ENCODE measurements around the gene SLCO1B3. TPM values are rescaled to one million over a fixed set of nuclear protein-coding genes. Genes with fewer than 3 reads are reported as not detected.
"Not testable (repeated sequence)": the region's sequence is repeated elsewhere in the genome, so short reads cannot be mapped to it uniquely, and the experiment has no call there.

SLCO1B3 gene, protein sequence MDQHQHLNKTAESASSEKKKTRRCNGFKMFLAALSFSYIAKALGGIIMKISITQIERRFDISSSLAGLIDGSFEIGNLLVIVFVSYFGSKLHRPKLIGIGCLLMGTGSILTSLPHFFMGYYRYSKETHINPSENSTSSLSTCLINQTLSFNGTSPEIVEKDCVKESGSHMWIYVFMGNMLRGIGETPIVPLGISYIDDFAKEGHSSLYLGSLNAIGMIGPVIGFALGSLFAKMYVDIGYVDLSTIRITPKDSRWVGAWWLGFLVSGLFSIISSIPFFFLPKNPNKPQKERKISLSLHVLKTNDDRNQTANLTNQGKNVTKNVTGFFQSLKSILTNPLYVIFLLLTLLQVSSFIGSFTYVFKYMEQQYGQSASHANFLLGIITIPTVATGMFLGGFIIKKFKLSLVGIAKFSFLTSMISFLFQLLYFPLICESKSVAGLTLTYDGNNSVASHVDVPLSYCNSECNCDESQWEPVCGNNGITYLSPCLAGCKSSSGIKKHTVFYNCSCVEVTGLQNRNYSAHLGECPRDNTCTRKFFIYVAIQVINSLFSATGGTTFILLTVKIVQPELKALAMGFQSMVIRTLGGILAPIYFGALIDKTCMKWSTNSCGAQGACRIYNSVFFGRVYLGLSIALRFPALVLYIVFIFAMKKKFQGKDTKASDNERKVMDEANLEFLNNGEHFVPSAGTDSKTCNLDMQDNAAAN
- 0.17 TPM for total RNA-seq

DNA sequence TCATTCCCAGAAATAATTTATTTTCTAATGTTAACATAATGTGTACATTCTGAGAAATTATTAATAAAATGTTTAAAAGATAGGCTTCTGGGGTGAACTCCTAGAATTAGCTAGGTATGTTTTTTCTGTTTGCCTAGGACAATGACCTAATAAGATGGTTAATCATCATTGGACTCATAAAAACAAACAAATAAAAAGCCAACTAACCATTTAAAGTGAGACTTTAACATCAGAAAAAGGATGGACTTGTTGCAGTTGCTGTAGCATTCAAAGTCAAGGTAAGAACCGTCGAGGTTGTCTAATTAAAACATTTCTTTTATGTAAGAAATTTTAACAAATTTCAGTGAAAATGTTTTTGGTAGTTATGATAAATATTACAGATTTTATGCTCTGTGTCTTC, at the start of gene SLCO1B3:
Gene SLCO1B3, plus strand, starts transcription at position 219 of the 400 bp plus-strand sequence. CDS start 5,034 bp downstream, outside the sequence.
- DNase-seq (ENCODE audit: low spot score): no peak

DNA sequence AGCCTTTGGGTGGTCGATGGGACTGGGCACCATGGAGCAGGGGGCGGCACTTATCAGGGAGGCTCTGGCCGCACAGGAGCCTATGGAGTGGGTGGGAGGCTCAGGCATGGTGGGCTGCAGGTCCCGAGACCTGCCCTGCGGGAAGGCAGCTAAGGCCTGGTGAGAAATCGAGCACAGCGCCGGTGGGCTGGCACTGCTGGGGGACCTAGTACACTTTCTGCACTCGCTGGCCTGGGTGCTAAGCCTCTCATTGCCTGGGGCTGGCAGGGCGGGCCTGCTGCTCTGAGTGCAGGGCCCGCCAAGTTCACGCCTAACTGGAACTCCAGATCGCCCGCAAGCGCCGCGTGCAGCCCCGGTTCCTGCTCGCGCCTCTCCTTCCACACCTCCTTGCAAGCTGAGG, 33.1 kb upstream of the SLCO1B3 start:
- DNase-seq (ENCODE audit: low spot score): no peak

DNA sequence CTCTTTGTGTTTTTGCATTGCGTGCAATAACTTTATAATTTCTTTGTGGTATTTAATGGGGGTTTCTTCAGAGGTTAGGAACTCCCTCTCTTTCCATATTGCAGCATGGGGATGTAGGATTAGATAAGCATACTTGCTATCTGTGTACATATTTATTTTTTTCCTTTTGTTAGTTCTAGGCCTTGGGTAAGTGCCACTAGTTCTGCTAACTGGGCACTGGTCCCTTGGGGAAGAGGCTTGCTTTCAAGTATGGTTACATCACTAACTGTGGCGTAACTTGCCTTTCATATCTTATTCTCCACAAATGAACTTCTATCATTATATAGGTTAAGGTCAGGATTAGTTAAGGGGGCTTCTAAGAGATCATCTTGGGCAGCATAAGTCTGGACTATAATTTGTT, 31.5 kb upstream of the SLCO1B3 start:
- DNase-seq (ENCODE audit: low spot score): no peak

DNA sequence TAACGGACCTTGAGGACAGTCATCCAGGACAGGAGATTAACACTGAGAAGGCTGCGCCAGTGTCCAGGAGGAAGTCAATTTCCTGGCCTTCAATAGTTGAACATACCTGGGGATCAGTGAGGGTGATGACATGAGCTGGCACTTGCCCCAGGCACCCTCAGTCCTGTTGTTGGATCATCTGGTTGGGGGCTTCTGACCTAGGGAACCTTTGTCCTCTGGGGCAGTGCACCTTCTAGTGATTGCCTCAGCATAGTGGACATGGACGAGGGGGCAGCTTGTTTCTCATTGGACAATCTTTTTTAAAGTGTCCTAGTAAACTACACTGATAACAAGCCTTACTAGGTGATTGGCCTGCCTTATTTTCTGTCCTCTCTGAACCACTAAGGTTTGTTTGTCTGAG, 30.5 kb upstream of the SLCO1B3 start:
- DNase-seq (ENCODE audit: low spot score): not testable (repeated sequence)

DNA sequence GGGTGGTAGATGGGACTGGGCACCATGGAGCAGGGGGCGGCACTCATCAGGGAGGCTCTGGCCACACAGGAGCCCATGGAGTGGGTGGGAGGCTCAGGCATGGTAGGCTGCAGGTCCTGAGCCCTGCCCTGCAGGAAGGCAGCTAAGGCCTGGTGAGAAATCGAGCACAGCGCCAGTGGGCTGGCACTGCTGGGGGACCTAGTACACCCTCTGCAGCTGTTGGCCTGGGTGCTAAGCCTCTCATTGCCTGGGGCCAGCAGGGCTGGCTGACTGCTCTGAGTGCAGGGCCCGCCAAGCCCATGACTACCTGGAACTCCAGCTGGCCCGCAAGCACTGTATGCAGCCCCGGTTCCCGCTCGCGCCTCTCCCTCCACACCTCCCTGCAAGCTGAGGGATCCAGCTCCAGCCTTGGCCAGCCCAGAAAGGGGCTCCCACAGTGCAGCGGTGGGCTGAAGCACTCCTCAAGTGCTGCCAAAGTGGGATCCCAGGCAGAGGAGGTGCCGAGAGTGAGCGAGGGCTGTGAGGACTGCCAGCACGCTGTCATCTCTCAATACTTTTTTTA, 26.6 kb upstream of the SLCO1B3 start:
- not testable (repeated sequence) for DNase-seq (ENCODE audit: low spot score)

DNA sequence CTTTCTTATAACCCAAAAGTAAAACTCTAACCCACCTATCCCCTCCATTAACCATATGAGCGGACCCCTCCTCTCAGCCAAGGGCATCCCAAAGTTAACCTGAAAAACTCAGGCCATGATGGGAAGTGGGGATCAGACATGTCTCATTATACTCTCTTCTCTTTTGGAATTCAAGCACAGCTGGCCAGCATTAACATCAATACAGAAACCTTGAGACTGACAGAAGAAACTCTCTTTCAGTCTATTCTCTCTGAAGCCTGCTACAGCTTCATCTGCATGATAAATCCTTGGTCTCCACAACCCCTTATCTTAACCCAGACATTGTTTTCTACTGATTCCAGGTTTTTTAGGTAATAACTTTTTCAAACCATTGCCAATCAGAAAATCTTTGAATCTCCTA, 17.5 kb upstream of the SLCO1B3 start:
- no peak for DNase-seq (ENCODE audit: low spot score)

DNA sequence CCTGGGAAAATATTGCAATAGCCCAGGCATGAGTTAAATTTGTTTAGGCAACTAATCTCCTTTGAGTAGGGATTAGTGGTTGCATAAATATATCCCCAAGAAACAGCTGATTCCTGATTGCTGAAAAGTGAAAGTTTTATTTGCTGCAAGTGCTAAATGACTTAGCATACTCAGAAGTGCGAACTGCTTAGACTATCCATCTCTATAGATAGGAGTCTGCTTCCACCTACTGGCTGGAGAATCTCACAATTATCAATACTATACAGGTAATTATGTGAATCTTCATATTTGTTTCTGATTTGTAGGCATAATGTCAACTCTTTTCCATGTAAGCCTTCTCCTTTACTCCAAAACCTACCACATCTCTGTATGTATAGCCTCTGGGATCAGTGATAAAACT, 12.0 kb upstream of the SLCO1B3 start:
- DNase-seq (ENCODE audit: low spot score): no peak

DNA sequence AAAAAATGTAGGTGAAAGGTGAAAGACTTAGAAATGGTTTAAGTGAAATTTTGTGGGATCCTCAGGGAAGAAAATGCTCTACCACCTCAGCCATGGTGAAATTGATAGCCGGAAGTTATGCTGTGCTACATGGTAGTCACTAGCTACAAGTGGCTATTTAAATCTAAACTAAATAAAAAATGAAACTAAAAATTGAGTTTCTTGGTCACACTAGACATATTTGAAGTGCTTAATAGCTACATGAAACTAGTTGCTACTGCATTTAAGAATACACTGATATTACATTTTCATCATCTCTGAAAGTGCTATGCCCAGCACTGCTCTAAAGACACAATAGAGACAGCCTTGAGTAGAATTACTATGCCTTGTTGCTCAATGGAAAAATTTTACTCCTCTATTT, 10.3 kb upstream of the SLCO1B3 start:
- DNase-seq (ENCODE audit: low spot score): no peak

DNA sequence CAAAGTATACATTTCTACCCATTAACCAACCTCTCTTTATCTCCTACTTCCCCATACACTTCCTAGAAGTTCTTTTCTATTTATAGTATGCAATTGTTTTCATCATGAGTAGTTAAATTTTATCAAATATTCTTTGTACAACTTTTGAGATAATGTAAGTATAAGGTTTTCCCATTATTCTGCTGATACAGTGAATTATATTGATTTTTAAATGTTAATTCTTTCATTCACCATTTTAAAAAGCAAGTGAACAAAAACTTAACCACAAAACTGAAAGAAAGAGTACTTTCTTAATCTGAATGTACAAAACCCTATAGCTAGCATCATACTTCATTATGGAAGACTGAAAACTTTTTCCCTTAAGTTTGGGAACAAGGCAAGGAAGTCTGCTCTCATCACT, 9.5 kb upstream of the SLCO1B3 start:
- no peak for DNase-seq (ENCODE audit: low spot score)

DNA sequence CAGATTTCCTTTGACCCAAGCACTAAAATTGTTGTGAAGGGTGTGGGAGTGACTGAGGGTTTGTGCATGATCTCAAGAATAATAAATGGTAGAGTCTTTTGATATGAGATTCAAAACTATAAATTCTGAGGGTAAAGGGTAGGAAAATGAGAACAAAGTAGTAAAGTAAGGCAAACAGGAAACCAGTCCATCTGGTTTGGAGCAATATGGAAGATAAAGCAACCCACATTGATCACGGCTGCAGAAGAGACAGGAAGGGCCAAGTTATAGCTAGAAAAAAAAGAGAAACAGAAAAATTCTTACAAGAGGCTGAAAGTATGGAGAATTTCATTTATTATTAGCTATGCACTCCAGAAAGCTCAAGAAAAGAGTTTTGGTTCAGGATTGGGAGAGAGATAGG, 4.6 kb upstream of the SLCO1B3 start:
- DNase-seq (ENCODE audit: low spot score): no peak

DNA sequence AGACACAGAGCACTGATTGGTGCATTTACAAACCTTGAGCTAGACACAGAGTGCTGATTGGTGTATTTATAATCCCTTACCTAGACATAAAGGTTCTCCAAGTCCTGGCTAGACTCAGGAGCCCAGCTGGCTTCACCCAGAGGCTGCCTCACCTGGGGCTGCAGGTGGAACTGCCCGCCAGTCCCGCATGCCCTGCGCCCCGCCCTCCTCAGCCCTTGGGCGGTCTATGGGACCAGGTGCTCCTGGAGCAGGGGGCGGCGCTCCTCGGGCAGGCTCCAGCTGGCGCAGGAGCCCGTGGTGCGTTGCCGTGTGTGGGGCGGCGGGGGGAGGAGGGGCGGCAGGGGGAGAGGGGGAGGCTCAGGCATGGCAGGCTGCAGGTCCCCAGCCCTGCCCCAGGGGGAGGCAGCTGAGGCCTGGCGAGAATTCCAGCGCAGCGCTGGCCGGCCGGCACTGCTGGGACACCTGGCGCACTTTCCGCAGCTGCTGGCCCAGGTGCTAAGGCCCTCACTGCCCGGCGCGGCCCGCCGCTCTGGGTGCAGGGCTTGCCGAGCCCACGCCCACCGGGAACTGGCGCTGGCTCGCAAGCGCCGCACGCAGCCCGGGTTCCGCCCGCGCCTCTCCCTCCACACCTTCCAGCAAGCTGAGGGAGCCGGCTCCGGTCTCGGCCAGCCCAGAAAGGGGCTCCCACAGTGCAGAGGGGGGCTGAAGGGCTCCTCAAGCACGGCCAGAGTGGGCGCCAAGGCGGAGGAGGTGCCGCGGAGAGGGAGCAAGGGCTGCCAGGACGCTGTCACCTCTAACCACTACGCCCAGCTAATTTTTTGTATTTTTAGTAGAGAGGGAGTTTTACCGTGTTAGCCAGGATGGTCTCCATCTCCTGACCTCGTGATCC, 3.1 kb upstream of the SLCO1B3 start:
- DNase-seq (ENCODE audit: low spot score): no peak

DNA sequence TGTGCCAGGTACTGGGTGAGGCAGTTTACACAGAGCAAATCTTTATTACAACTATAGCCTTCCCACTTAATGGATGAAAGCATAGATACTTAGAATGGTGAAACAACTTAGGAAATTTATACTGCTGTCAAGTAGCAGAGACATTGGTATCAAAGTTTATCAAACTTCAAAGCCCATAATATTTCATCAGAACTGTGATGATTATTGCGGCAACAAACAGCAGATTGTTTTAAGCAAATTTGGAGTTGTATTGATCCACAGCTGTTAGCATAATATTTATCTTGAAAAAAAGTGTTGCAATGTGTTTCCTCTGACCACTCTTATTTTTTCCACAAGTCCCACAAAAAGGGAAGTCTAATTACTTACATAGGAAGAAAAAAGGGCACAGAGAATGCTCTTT, 2.0 kb upstream of the SLCO1B3 start:
- no peak for DNase-seq (ENCODE audit: low spot score)

DNA sequence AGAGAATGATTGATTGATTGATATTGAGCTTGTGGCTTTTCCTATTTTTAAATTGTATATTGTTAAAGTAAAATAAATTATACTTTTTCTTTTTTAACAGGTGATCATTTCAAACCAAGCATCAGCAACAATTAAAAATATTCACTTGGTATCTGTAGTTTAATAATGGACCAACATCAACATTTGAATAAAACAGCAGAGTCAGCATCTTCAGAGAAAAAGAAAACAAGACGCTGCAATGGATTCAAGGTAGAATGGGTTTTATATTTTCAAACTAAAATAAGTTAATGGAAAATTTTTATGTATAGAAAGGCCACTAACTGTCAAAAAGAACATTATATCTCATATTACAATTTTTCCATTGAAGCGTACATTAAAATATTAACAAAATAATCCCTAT, 5.1 kb downstream of the SLCO1B3 start:
- no peak for DNase-seq (ENCODE audit: low spot score)

DNA sequence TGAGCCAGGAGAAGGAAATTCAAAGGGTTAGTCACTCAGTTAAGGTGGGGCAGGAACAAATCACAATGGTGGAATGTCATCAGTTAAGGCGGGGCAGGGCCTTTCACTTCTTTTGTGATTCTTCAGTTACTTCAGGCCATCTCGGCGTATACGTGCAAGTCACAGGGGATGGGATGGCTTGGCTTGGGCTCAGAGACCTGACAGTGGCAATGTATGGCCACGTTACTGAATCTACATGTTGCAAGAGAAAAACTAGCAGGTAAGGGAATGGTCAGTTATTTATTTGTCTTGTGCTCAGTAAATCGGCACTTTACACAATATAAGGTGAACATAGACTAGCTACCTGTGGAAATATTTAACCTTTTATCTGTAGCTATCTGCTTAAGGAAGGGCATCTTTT, 11.9 kb downstream of the SLCO1B3 start:
- no peak for DNase-seq (ENCODE audit: low spot score)

DNA sequence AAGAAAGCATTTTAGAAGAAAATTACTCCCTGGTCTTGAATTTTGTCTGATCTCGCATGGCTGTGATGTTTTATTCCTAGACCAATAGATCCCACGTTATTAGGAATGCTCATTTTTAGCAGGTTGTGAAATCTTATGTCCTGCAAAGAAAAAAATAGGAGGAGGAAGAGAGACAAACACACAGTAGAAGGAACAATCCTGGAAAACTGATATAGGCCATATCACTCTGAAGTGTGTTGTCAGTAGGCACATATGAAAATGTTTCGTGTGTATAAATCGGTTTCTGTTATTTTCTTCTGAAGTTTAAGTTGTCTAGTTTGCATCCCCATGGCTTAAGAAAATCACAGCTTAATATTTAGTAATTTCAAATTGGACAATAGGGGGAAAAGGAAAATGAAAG, 12.4 kb downstream of the SLCO1B3 start:
- DNase-seq (ENCODE audit: low spot score): no peak

DNA sequence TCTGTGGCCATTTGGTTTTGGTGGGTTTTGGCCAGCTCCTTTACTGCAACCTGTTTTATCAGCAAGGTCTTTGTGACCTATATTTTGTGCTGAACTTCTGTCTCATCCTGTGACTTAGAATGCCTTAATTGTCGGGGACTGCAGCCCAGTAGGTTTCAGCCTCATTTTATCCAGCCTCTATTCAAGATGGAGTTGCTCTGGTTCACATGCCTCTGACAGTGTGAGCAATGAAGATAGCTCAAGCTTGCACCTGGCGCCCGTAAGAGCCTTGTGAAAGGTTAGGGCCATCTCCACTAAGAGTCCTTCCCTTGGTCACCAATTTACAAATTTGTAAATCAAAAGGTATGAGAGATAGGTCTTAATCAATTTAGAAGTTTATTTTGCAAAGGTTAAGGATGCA, 19.4 kb downstream of the SLCO1B3 start:
- no peak for DNase-seq (ENCODE audit: low spot score)

DNA sequence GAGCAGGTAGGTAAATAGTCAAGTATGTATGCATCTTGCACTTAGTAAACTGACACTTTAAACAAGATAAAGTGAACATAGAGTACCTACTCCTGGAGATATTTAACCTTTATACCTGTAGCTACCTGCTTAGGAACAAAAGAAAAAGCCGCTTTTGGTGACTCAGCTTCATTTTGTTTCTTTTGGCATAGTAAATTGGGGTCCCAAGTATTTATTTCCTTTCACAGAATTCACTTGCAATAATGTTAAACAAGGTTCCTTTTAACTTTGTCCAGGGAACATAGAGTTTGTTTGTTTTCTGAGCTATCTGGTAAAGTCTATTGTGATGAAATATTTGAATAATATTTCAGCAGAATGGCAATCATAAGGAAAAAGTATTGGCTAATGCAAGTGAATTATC, 20.0 kb downstream of the SLCO1B3 start:
- DNase-seq (ENCODE audit: low spot score): no peak

DNA sequence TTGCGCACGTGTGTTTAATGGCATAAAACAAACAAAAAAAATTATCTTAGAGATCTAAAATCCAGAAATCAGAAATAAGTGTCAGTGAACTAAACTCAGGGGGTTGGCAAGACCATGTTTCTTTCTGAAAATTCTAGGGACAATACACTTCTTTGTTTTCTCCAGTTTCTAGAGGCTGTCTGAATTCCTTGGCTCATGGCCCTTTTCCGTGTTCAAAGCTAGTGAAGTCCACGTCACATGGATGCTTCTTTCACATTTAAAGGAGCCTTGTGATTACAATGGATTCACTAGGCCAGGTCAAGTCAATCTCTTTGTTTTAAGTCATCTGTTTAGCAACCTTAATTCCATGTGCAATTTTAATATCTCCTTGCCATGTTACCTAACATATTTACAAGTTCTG, 22.4 kb downstream of the SLCO1B3 start:
- no peak for DNase-seq (ENCODE audit: low spot score)

DNA sequence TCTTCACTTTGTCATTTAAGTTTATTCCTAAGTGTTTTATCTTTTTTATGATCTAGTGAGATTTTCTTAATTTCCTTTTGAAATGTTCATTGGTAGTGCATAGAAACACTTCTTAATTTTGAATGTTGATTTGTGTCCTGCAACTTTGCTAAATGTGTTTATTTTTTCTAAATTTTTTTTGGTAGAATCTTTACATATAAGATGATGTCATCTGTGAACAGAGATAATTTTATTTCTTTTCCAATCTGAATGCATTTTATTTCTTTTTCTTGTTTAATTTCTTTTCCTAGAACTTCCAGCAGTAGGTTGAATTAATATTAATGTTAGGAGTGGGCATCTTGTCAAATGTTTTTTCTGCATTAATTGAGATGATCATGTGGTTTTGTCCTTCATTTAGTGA, 42.1 kb downstream of the SLCO1B3 start:
- no peak for DNase-seq (ENCODE audit: low spot score)

DNA sequence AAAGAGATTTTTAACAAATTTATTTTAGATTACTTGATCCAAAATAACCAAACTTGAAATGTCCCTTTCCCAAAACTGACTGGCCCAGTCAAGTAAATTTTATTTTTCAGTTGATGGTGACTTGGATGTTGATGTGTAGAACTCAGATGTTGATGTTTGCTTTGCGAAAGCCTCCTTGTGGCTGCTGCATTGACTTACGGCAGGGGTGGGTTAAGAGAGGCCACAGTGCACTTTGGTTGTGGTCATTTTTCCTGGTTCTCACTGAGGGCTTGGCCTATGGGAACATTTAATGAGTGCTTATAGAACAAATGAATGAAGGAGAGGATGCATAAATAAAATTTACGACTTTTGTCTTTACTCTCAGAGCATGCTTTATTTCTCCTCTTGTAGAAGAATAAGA, 52.6 kb downstream of the SLCO1B3 start:
- no peak for DNase-seq (ENCODE audit: low spot score)

DNA sequence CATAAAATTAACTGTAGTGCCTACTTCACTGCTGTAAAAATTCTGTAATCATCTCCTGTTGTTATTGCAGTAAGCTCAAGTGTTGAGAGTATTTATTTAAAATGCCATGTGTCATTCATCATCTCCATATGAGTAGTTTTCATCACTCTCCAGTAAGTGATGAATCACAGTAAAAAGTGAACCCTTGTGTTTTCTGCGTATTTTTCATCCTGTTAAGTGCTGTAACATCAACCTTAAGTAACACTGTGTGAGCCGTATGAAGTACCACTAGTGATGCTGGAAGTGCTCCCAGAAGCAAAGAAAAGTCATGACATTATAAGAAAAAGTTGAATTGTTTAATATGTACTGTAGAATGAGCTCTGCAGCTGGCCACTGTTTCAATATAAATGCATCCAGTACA, 55.4 kb downstream of the SLCO1B3 start:
- DNase-seq (ENCODE audit: low spot score): no peak

DNA sequence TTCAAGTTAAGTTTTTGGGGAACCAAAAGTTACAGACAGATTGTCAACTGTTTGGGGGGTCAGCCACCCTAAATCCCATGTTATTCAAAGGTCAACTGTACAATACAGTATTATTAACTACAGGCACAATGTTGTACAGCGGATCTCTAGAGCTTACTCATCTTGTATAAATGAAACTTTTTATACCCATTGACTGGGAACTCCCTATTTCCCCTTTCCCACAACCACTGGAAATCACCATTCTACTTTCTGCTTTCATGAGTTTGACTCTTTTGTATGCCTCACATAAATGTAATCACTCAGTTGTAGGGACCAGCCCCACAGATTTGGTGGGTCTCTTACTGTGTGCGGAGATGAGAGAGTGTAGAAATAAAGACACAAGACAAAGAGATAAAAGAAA, 57.8 kb downstream of the SLCO1B3 start:
- DNase-seq (ENCODE audit: low spot score): no peak
